GM18909 (cell line): ENCODE data around the gene ANKS1B.
"Not testable (repeated sequence)": the region's sequence is repeated elsewhere in the genome, so short reads cannot be mapped to it uniquely, and the experiment has no call there.

Experiments used
- ATAC-seq: cut with Tn5 transposase; IDR thresholded peaks from one replicate; pipeline ENCODE4 v1.9.1; 2021; ENCODE audit warnings: mild to moderate bottlenecking; ENCODE audit not compliant: unreplicated experiment, poor library complexity

ANKS1B gene

GRCh38 chr12:99330216-99330615 lies 654.5 kb downstream of the ANKS1B start:
- ATAC-seq, result no peak

- not testable (repeated sequence) for ATAC-seq
Measured at GRCh38 chr12:99321210-99321609, 663.5 kb downstream of the ANKS1B start.

GRCh38 chr12:99311373-99311772 lies 673.4 kb downstream of the ANKS1B start:
- ATAC-seq, result no peak

GRCh38 chr12:99309812-99310211 lies 674.9 kb downstream of the ANKS1B start:
- ATAC-seq, result no peak

- no peak for ATAC-seq
Measured at GRCh38 chr12:99302874-99303273, 681.9 kb downstream of the ANKS1B start.

GRCh38 chr12:99287136-99287535 lies 697.6 kb downstream of the ANKS1B start:
- no peak for ATAC-seq

- no peak for ATAC-seq
Measured at GRCh38 chr12:99284161-99284560, 700.6 kb downstream of the ANKS1B start.

GRCh38 chr12:99282624-99283023 lies 702.1 kb downstream of the ANKS1B start:
- ATAC-seq, result no peak

GRCh38 chr12:99282086-99282485 lies 702.6 kb downstream of the ANKS1B start:
- no peak for ATAC-seq

GRCh38 chr12:99281277-99281676 lies 703.5 kb downstream of the ANKS1B start:
- peak; percentile 51 for ATAC-seq

GRCh38 chr12:99278899-99279298 lies 705.8 kb downstream of the ANKS1B start:
- no peak for ATAC-seq

GRCh38 chr12:99277591-99278379 lies 707.0 kb downstream of the ANKS1B start:
- no peak for ATAC-seq

- ATAC-seq, result no peak
Measured at GRCh38 chr12:99271071-99271470, 713.7 kb downstream of the ANKS1B start.

- ATAC-seq, result no peak
Measured at GRCh38 chr12:99267038-99267437, 717.7 kb downstream of the ANKS1B start.

- ATAC-seq, result no peak
Measured at GRCh38 chr12:99265648-99266047, 719.1 kb downstream of the ANKS1B start.

- no peak for ATAC-seq
Measured at GRCh38 chr12:99261256-99261655, 723.5 kb downstream of the ANKS1B start.

GRCh38 chr12:99260456-99260996 lies 724.2 kb downstream of the ANKS1B start:
- ATAC-seq, result no peak

GRCh38 chr12:99259040-99259934 lies 725.4 kb downstream of the ANKS1B start:
- no peak for ATAC-seq

- ATAC-seq, result no peak
Measured at GRCh38 chr12:99257672-99258071, 727.1 kb downstream of the ANKS1B start.

GRCh38 chr12:99253068-99253467 lies 731.7 kb downstream of the ANKS1B start:
- no peak for ATAC-seq

GRCh38 chr12:99250091-99250490 lies 734.6 kb downstream of the ANKS1B start:
- no peak for ATAC-seq
